HepG2 (cell line): ENCODE results near the gene S1PR5. TPM values are rescaled to one million over a fixed set of nuclear protein-coding genes. Genes with fewer than 3 reads are reported as not detected.
A peak's percentile ranks its signal among the peaks of the same experiment; 100 is the strongest.

ENCODE experiments used
- CCAR2 ChIP-seq: fragments of 200-400 bp; formaldehyde crosslinking; optimal IDR thresholded peaks from 2 replicates; pipeline ENCODE3; 2018; ENCODE audit warnings: low read depth, mild to moderate bottlenecking, low read length, moderate library complexity
- ELF1 ChIP-seq: sonication (generic); formaldehyde crosslinking; IDR thresholded peaks from 2 replicates; pipeline ENCODE4 v1.4.0; 2020; ENCODE audit warnings: missing genetic modification reagents
- EZH2 ChIP-seq: conservative IDR thresholded peaks from 2 replicates; pipeline ENCODE4 v1.6.1; 2012; ENCODE audit warnings: mild to moderate bottlenecking, low read depth, low read length, moderate library complexity
- GATAD1 ChIP-seq: IDR thresholded peaks from 2 replicates; pipeline ENCODE4 v1.6.1; 2016; ENCODE audit warnings: missing genetic modification reagents, missing compliant biosample characterization
- GLI4 ChIP-seq: sonication (generic); formaldehyde crosslinking; IDR thresholded peaks from 2 replicates; pipeline ENCODE4 v1.5.1; 2020; ENCODE audit warnings: missing genetic modification reagents, mild to moderate bottlenecking, moderate library complexity, borderline replicate concordance
- JUN ChIP-seq: sonication (generic); formaldehyde crosslinking; IDR thresholded peaks from 2 replicates; pipeline ENCODE4 v1.4.0; 2020; ENCODE audit warnings: mild to moderate bottlenecking, missing genetic modification reagents
- KLF12 ChIP-seq: sonication (generic); formaldehyde crosslinking; IDR thresholded peaks from 2 replicates; pipeline ENCODE4 v1.4.0; 2020; ENCODE audit warnings: missing genetic modification reagents, borderline replicate concordance
- MEF2D ChIP-seq: sonication (generic); formaldehyde crosslinking; IDR thresholded peaks from 2 replicates; pipeline ENCODE4 v1.5.1; 2020; ENCODE audit warnings: mild to moderate bottlenecking, missing genetic modification reagents
- MXD4 ChIP-seq: IDR thresholded peaks from 2 replicates; pipeline ENCODE4 v1.6.1; 2016; ENCODE audit warnings: mild to moderate bottlenecking, missing biosample characterization, missing genetic modification reagents
- NFATC3 ChIP-seq: sonication (generic); formaldehyde crosslinking; IDR thresholded peaks from 2 replicates; pipeline ENCODE4 v1.5.1; 2020; ENCODE audit warnings: mild to moderate bottlenecking, missing genetic modification reagents
- PCBP1 ChIP-seq: fragments of 200-400 bp; formaldehyde crosslinking; IDR thresholded peaks from 2 replicates; pipeline ENCODE4 v1.6.1; 2017; ENCODE audit warnings: mild to moderate bottlenecking, low read depth, low read length, borderline replicate concordance
- PHF21A ChIP-seq: sonication (generic); formaldehyde crosslinking; IDR thresholded peaks from 2 replicates; pipeline ENCODE4 v1.5.0; 2020; ENCODE audit warnings: mild to moderate bottlenecking, missing genetic modification reagents
- SPEN ChIP-seq: sonication (generic); formaldehyde crosslinking; IDR thresholded peaks from 2 replicates; pipeline ENCODE4 v1.5.1; 2020; ENCODE audit warnings: low read depth, mild to moderate bottlenecking, missing genetic modification reagents
- ZFP37 ChIP-seq: sonication (generic); formaldehyde crosslinking; IDR thresholded peaks from 2 replicates; pipeline ENCODE4 v1.4.0; 2020; ENCODE audit warnings: missing genetic modification reagents, borderline replicate concordance
- ZNF20 ChIP-seq: sonication (generic); formaldehyde crosslinking; IDR thresholded peaks from 2 replicates; pipeline ENCODE4 v1.4.0; 2020; ENCODE audit warnings: mild to moderate bottlenecking, moderate library complexity, missing genetic modification reagents
- ZNF446 ChIP-seq: sonication (generic); formaldehyde crosslinking; IDR thresholded peaks from 2 replicates; pipeline ENCODE4 v1.5.0; 2020; ENCODE audit warnings: mild to moderate bottlenecking, missing genetic modification reagents
- ZNF552 ChIP-seq: sonication (generic); formaldehyde crosslinking; IDR thresholded peaks from 2 replicates; pipeline ENCODE4 v1.9.0; 2022; ENCODE audit warnings: missing genetic modification reagents, mild to moderate bottlenecking, borderline replicate concordance
- ZNF75D ChIP-seq: sonication (generic); formaldehyde crosslinking; IDR thresholded peaks from 2 replicates; pipeline ENCODE4 v1.8.1; 2023; ENCODE audit warnings: missing genetic modification reagents, mild to moderate bottlenecking, borderline replicate concordance
- ZNF773 ChIP-seq: sonication (generic); formaldehyde crosslinking; IDR thresholded peaks from 2 replicates; pipeline ENCODE4 v1.4.0; 2020; ENCODE audit warnings: missing genetic modification reagents, borderline replicate concordance
- ZZZ3 ChIP-seq: sonication (generic); formaldehyde crosslinking; IDR thresholded peaks from 2 replicates; pipeline ENCODE4 v1.4.0; 2020; ENCODE audit warnings: missing genetic modification reagents, mild to moderate bottlenecking, borderline replicate concordance
- polyA plus RNA-seq, 8 experiments: library from polyadenylated mRNA; depleted of rRNA in 3 of 8; stranded (reverse) in 7 of 8; unstranded in 1 of 8; fragments of >200 nt; fragmentation: Illumina TruSeq in 4 of 8; extraction: Trizol in 4 of 8; gene quantifications; 2 replicates each; pipeline versions ENCODE4 v1.2.1 to v1.2.3, GENCODE V29; 2011 to 2016; ENCODE audit warnings: low read depth in 4 of 8, missing spikeins in 1 of 8, mixed read lengths in 1 of 8; ENCODE audit not compliant: insufficient read depth in 1 of 8
- total RNA-seq, 5 experiments: library from RNA; depleted of rRNA; stranded (reverse); fragments of >200 nt; fragmentation: Illumina TruSeq; extraction: Trizol; gene quantifications; 2 replicates each; pipeline ENCODE4 v1.2.3, GENCODE V29; 2016; ENCODE audit warnings: low read depth in 1 of 5
- TF ChIP-seq, protein P1 (sequence below): sonication (generic); formaldehyde crosslinking; IDR thresholded peaks from 2 replicates; pipeline ENCODE4 v1.4.0; 2020; ENCODE audit warnings: missing genetic modification reagents
- TF ChIP-seq, protein P2 (sequence below): sonication (generic); formaldehyde crosslinking; IDR thresholded peaks from 2 replicates; pipeline ENCODE4 v1.8.0; 2022; ENCODE audit warnings: mild to moderate bottlenecking, missing genetic modification reagents, borderline replicate concordance
- TF ChIP-seq, protein P3 (sequence below): sonication (generic); formaldehyde crosslinking; conservative IDR thresholded peaks from 2 replicates; pipeline ENCODE4 v1.4.0; 2020; ENCODE audit warnings: missing genetic modification reagents

S1PR5 gene
- total and polyA plus RNA-seq, 2 of the 13 experiments (the other 11 are each of a cell fraction or from before 2014, with no cell fraction given): 0.04 TPM; not detected in 1

DNA sequence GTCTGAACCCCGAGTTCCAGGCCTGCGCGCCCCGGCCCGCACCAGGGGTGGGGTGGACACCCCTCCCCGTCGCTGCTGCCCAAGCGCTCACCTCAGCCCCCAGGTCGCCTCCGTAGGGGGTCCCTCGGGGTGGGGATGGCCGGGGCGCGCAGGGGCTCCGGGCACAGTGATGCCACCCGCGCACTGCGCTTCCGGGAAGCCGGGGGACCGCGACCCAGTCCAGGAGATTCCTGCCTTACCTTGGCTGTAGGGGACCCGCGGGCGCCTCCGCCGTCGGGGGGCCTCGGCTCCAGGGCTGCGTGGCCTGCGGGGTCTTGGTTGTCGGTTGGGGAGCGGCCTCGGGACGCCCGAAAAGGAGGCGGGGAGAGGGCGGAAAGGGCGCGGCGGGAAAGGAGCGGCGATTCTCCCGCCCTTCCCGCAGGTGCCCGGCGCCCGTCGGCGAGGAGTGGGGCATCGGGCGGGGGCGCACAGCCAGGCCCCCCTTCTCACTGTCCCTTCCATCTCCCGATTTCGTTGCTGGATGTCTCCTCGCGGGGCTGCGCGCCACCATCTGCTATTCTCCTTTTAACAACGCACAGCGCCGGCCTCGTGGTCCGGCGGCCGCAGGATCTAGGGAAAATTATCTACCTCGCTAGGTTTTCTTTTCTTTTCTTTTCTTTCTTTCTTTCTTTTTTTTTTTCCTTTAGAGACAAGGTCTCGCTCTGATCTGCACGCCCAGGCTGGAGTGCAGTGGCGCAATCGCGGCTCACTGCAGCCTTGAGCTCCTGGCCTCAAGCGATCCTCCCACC is 14.1 kb downstream of the S1PR5 start, which contains the start of gene KEAP1 (continued):
- TF ChIP-seq ZNF75D (CRISPR knock-in tag): peak; percentile 48; the same call in 1 of the 2 replicates
- TF ChIP-seq ZZZ3 (CRISPR knock-in tag): no peak
- TF ChIP-seq ZNF446 (CRISPR knock-in tag): peak; percentile 16
- no peak for TF ChIP-seq EZH2
- peak; percentile 56; the same call in 1 of the 2 replicates for TF ChIP-seq ZFP37 (CRISPR knock-in tag)
- TF ChIP-seq ZNF20: no peak
- TF ChIP-seq, protein P1, sequence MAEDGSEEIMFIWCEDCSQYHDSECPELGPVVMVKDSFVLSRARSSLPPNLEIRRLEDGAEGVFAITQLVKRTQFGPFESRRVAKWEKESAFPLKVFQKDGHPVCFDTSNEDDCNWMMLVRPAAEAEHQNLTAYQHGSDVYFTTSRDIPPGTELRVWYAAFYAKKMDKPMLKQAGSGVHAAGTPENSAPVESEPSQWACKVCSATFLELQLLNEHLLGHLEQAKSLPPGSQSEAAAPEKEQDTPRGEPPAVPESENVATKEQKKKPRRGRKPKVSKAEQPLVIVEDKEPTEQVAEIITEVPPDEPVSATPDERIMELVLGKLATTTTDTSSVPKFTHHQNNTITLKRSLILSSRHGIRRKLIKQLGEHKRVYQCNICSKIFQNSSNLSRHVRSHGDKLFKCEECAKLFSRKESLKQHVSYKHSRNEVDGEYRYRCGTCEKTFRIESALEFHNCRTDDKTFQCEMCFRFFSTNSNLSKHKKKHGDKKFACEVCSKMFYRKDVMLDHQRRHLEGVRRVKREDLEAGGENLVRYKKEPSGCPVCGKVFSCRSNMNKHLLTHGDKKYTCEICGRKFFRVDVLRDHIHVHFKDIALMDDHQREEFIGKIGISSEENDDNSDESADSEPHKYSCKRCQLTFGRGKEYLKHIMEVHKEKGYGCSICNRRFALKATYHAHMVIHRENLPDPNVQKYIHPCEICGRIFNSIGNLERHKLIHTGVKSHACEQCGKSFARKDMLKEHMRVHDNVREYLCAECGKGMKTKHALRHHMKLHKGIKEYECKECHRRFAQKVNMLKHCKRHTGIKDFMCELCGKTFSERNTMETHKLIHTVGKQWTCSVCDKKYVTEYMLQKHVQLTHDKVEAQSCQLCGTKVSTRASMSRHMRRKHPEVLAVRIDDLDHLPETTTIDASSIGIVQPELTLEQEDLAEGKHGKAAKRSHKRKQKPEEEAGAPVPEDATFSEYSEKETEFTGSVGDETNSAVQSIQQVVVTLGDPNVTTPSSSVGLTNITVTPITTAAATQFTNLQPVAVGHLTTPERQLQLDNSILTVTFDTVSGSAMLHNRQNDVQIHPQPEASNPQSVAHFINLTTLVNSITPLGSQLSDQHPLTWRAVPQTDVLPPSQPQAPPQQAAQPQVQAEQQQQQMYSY: peak; percentile 48; the same call in 1 of the 2 replicates
- TF ChIP-seq ZNF773 (CRISPR knock-in tag): peak; percentile 84; the same call in 1 of the 2 replicates
- no peak; the same call in 1 of the 2 replicates for TF ChIP-seq MEF2D (CRISPR knock-in tag)
- 0 out of 2 replicates have a peak, but pooled peaks have one; percentile 10 for TF ChIP-seq MXD4 (CRISPR knock-in tag)
- no peak; the same call in 1 of the 2 replicates for TF ChIP-seq PHF21A
- TF ChIP-seq, protein P2, sequence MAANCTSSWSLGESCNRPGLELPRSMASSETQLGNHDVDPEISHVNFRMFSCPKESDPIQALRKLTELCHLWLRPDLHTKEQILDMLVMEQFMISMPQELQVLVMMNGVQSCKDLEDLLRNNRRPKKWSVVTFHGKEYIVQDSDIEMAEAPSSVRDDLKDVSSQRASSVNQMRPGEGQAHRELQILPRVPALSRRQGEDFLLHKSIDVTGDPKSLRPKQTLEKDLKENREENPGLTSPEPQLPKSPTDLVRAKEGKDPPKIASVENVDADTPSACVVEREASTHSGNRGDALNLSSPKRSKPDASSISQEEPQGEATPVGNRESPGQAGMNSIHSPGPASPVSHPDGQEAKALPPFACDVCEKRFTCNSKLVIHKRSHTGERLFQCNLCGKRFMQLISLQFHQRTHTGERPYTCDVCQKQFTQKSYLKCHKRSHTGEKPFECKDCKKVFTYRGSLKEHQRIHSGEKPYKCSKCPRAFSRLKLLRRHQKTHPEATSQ (CRISPR knock-in tag): no peak
- no peak for TF ChIP-seq ZNF552
- TF ChIP-seq JUN (CRISPR knock-in tag): no peak
- no peak for TF ChIP-seq GATAD1 (CRISPR knock-in tag)
- TF ChIP-seq NFATC3 (CRISPR knock-in tag): no peak
- TF ChIP-seq PCBP1: no peak
- 0 out of 2 replicates have a peak, but pooled peaks have one; percentile 62 for TF ChIP-seq KLF12 (CRISPR knock-in tag)
- TF ChIP-seq GLI4 (CRISPR knock-in tag): 0 out of 2 replicates have a peak, but pooled peaks have one; percentile 62
- TF ChIP-seq ELF1 (CRISPR knock-in tag): peak; percentile 56; the same call in 1 of the 2 replicates
- TF ChIP-seq, protein P3, sequence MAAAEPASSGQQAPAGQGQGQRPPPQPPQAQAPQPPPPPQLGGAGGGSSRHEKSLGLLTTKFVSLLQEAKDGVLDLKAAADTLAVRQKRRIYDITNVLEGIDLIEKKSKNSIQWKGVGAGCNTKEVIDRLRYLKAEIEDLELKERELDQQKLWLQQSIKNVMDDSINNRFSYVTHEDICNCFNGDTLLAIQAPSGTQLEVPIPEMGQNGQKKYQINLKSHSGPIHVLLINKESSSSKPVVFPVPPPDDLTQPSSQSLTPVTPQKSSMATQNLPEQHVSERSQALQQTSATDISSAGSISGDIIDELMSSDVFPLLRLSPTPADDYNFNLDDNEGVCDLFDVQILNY (CRISPR knock-in tag): peak; percentile 65; the same call in 1 of the 2 replicates
- TF ChIP-seq SPEN (CRISPR knock-in tag): no peak
- no peak for TF ChIP-seq CCAR2
